GM19240 (cell line): ENCODE data around the gene SOX9.

Source experiments
- DNase-seq: peaks from one replicate; pipeline ENCODE4 v3.0.0; 2011; ENCODE audit warnings: low spot score; ENCODE audit not compliant: insufficient read length

SOX9 gene

DNA sequence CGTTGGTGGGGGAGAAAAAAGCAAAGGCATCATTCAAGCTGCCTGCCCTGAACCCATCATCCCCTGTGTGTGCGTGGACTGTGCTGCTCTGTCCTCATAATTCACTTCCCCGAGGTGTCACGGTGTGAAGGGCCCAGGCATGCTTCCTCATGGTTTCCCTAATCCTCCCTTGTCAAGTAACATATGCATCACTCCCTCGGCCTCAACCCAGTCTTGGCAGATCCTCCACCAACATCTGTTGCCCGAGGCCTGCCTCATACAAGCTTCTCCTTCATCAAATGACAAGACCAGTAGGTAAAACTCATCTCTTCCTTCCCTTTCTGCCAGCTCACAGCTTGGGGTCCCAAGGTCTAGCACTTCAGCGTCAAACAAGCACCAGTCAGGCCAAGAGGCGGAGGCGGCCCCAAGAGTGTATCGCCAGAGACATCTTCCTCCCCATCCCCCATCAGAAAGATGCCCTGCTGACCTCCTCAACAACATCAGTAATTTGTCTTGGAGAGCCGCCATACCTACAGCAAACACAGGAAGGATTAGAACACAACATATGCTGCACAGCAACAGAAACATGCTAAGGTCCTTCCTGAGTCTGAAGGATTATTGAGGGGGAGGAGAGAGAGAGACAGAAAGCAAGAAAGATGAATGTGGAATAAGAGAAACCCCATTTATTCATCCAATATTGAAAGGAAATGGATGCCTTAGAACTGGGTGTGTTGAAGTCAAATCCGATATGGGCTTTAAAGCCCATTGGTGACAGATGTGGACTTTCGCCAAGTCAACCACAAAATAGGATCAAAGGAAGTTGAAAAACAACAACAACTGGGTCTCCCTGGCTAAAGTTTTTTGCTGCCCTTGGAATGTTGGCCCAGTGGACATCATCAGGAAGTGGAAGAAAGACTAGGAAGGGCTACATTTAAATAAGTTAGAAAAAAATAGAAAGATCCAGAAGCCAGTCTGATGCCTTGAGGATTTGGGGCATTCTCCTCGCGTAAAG is 38.4 kb downstream of the SOX9 start:
- DNase-seq: no peak

- no peak for DNase-seq
Observed at GRCh38 chr17:72162569-72162968, 41.7 kb downstream of the SOX9 start.

DNA sequence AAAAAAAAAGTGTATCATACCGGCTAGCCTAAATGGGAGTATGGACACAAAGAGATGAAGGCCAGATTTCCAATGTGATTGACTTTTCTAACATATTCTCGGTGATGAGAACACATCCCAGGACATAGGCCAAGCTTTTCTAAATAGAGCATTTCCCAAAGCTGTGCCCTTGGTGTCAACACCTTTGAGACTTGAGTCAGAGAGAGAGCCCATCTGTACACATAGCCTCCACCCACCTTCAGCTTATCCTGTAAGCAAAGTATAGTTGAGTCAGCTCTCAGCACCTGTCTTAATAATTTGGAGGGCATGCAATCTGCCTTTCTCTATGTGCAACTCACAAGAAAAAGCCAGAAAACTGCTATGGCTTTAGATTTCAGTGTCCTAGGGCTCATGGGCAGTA is 42.7 kb downstream of the SOX9 start:
- DNase-seq: no peak

- DNase-seq: no peak
Observed at GRCh38 chr17:72164158-72164739, 43.4 kb downstream of the SOX9 start.

DNA sequence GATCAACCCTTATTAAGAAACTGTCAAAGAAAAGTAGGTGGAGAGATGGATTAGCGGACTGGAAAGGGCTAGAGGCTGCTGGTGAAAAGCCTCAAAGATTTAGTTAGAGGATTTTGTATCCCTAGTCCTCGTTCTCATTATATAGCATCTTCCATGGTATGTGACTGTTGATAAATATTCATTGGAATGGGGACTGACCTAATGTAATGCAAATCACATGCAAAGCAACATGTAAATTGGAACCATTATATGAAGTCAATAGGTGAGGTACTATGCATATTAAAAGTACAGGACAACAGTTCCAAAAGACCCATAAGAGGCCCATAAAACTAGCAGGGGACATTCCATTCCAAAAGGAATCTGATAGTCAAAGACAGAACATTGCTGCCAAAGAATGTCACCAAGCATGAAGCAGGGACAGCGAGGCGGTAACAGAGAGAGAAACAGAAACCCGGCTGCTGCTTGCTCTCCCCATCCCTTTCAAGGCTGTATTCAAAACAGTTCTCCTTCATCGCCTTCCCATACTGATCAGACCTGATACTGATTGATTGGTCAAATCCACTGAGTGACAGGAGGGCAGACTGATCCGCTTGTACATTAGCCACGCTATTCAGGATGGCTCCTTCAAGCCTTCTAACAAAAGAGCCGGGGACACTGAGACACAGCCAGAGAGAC is 44.5 kb downstream of the SOX9 start:
- DNase-seq: no peak

DNA sequence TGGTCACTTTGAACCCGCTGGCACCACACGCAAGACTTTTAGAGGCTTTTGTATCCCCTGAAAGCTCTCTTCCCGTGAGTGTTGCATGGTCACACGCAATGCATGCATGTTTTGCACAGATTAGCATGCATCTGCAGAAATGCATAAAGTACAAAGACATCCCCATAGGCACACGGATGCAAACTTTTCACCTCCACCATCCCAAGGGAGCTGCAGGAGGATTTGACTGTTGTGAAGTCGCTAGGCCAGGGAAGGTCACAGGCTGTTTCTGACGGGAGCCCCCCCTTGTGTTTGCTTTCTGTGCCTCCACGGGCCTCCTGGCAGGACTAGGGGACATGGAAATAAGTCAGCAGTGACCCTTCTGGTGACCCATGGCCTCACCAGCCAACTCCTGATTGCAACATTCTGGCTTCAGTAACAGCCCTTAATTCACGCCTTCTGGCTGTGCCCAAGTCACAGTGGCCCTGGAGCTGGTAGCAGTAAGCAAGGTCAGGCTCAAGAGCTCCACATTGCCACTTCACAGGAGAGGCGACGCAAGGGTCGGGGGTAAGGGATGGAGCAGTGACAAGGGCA is 45.1 kb downstream of the SOX9 start:
- no peak for DNase-seq

- DNase-seq: no peak
Observed at GRCh38 chr17:72167593-72167992, 46.8 kb downstream of the SOX9 start.

- no peak for DNase-seq
Observed at GRCh38 chr17:72169823-72170222, 49.0 kb downstream of the SOX9 start.

GRCh38 chr17:72171703-72172667 is 51.2 kb downstream of the SOX9 start:
- DNase-seq: no peak

DNA sequence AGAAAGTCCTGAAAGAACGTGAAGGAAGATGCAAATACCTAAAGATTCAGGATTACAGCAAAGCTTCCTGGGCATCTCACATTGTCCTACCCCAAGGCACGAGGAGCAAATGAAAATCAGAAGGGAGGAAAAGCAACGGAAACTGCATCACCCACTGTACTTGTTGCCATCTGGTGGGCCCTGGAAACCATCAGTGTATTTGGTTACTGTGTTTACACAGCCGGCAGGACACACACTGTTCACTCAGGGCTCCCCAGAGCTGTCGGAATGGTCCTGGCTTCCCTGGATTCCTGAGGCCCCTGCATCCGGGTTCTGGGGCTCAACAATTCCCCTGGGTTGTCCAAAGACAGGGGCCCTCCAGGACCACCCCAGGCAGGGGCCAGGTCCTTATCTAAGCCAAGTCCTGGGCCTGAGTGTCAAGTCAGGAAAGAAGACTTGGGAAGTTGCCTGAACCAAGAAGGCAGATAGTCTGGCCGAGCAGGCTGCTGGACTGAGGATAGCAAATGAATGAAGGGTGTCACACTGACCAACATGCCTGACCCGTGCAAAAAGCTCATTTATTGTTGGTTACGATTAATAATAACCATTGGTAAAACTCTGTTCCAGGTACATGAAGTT is 52.8 kb downstream of the SOX9 start:
- DNase-seq: no peak

DNA sequence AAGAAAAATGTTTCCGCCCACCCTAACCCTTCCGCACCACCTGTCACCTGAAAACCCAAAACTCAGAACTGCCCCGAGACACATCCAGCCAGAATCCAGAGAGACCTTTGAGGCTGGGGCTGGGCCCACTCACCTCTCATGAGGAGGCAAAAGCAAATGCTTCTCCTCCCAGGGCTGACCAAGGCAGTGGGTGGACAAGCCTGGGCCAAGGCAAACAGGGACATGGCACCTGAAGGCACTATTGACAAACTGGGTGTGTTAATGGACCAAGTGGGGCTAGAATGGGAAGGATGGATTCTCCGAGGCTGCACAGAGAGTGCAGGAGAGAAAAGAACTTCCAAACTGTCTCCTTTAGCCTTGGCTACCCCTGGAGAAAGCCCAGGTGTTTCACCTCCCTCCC is 54.4 kb downstream of the SOX9 start:
- DNase-seq: no peak
